ENCODE results near the gene RHD.
"Not testable (repeated sequence)": the region's sequence is repeated elsewhere in the genome, so short reads cannot be mapped to it uniquely, and the experiment has no call there.

The RHD gene

DNA sequence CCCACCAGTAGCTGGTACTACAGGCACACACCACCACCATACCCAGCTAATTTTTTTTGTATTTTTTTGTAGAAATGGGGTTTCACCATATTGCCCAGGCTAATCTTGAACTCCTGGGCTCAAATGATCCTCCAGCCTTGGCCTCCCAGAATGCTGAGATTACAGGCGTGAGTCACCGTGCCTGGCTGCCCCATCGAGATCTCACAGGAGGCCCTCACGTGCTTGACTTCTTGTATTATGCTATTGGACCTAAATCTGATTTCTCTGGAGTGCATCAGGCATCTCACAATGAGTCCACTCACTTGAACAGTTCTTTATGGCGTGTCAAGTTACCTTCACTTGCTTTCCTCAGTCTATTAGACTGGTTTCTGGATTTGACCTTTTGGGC is 15.7 kb upstream of the RHD start:
- Histone ChIP-seq H3K27ac (replicated peaks) (no peak overlapping the region), H3K27me3 (ENCODE audit: insufficient read depth, poor library complexity, severe bottlenecking) (no peaks in the 10 kb centered on the region), H3K4me3 (replicated peaks; ENCODE audit: insufficient read depth, low read length) (no peak overlapping the region)
- TF ChIP-seq, protein P1, sequence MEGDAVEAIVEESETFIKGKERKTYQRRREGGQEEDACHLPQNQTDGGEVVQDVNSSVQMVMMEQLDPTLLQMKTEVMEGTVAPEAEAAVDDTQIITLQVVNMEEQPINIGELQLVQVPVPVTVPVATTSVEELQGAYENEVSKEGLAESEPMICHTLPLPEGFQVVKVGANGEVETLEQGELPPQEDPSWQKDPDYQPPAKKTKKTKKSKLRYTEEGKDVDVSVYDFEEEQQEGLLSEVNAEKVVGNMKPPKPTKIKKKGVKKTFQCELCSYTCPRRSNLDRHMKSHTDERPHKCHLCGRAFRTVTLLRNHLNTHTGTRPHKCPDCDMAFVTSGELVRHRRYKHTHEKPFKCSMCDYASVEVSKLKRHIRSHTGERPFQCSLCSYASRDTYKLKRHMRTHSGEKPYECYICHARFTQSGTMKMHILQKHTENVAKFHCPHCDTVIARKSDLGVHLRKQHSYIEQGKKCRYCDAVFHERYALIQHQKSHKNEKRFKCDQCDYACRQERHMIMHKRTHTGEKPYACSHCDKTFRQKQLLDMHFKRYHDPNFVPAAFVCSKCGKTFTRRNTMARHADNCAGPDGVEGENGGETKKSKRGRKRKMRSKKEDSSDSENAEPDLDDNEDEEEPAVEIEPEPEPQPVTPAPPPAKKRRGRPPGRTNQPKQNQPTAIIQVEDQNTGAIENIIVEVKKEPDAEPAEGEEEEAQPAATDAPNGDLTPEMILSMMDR (IDR thresholded peaks at IDR 0.05; ENCODE audit: insufficient read depth, low read length): no peak
- TF ChIP-seq POLR2AphosphoS5 (IDR thresholded peaks at IDR 0.05; ENCODE audit: low read depth) (no peak), GABPA (IDR thresholded peaks at IDR 0.05; ENCODE audit: low read depth) (no peak), SPI1 (IDR thresholded peaks at IDR 0.05; ENCODE audit: borderline replicate concordance, low read depth) (no peak)
- TF ChIP-seq, protein P2, sequence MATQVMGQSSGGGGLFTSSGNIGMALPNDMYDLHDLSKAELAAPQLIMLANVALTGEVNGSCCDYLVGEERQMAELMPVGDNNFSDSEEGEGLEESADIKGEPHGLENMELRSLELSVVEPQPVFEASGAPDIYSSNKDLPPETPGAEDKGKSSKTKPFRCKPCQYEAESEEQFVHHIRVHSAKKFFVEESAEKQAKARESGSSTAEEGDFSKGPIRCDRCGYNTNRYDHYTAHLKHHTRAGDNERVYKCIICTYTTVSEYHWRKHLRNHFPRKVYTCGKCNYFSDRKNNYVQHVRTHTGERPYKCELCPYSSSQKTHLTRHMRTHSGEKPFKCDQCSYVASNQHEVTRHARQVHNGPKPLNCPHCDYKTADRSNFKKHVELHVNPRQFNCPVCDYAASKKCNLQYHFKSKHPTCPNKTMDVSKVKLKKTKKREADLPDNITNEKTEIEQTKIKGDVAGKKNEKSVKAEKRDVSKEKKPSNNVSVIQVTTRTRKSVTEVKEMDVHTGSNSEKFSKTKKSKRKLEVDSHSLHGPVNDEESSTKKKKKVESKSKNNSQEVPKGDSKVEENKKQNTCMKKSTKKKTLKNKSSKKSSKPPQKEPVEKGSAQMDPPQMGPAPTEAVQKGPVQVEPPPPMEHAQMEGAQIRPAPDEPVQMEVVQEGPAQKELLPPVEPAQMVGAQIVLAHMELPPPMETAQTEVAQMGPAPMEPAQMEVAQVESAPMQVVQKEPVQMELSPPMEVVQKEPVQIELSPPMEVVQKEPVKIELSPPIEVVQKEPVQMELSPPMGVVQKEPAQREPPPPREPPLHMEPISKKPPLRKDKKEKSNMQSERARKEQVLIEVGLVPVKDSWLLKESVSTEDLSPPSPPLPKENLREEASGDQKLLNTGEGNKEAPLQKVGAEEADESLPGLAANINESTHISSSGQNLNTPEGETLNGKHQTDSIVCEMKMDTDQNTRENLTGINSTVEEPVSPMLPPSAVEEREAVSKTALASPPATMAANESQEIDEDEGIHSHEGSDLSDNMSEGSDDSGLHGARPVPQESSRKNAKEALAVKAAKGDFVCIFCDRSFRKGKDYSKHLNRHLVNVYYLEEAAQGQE (IDR thresholded peaks at IDR 0.05; ENCODE audit: insufficient replicate concordance, low read depth): no peak
- DNase-seq (ENCODE audit: low read depth in 1 of 2, low spot score in 1 of 2): no peak

DNA sequence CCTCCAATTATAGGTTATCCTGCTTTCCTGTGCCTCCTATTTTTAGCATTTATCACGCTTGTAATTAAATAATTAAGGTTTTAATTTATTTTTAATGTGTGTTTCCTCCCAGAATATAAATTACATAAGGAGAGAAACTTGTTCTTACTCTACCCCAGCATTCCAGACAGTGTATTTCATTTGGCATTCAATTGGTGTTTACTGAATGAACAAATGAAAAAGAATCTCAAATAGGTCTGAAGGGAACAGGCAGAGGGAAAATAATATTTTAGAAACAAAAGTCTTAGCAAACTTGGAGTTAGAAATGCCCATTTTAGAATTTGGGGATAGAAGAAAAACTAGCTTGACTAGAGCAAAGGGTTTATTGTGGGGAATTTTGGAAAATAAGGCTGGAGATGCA is 15.1 kb upstream of the RHD start:
- TF ChIP-seq, protein P2 (IDR thresholded peaks at IDR 0.05; ENCODE audit: insufficient replicate concordance, low read depth): no peak
- TF ChIP-seq GABPA (IDR thresholded peaks at IDR 0.05; ENCODE audit: low read depth): no peak
- TF ChIP-seq SPI1 (IDR thresholded peaks at IDR 0.05; ENCODE audit: borderline replicate concordance, low read depth): no peak
- TF ChIP-seq, protein P1 (IDR thresholded peaks at IDR 0.05; ENCODE audit: insufficient read depth, low read length): no peak
- TF ChIP-seq POLR2AphosphoS5 (IDR thresholded peaks at IDR 0.05; ENCODE audit: low read depth): no peak
- Histone ChIP-seq H3K27ac (replicated peaks) (no peak overlapping the region), H3K27me3 (ENCODE audit: insufficient read depth, poor library complexity, severe bottlenecking) (no peaks in the 10 kb centered on the region), H3K4me3 (replicated peaks; ENCODE audit: insufficient read depth, low read length) (no peak overlapping the region)
- no peak for DNase-seq (ENCODE audit: low read depth in 1 of 2, low spot score in 1 of 2)

DNA sequence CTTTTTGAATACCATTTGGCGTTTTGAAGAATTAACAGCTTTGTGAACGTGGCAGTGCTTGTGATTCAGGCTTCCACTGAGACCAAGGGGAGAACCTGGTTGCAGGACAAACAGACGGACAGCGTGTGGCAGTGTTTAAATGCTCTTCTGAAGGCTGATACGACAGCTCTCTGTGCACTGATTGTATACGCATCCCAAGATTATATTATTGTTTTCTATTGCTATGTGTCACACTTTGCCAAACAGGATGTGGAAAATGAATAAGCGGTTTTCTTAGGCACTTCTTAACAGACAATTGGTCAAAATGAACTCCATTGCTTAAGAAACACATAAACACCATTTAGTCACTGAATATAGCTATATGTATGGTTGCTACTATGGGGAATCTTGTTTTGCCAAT is 12.5 kb upstream of the RHD start:
- not testable (repeated sequence) for H3K27ac ChIP-seq (replicated peaks); H3K4me3 ChIP-seq (replicated peaks; ENCODE audit: insufficient read depth, low read length); H3K27me3 ChIP-seq (ENCODE audit: insufficient read depth, poor library complexity, severe bottlenecking)
- DNase-seq (ENCODE audit: low read depth in 1 of 2, low spot score in 1 of 2): peak in 1 of 2 experiments; percentile 35

DNA sequence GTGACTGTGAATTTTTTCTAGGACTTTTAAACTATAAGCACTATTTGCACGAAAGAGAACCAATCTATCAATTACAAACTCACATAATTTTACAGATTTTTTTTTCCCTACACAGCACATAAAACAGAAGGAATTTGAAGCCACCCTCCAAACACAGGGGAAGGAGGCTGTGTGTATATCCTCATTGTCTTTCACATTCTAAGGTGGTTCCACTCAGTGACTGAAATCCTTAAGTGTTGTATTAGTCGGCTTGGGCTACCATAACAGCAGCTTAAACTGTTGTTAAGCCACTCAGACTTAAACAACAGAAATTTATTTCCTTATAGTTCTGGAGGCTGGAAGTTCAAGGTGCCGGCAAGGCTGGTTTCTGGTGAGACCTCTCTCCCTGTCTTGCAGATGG is 12.0 kb upstream of the RHD start:
- not testable (repeated sequence) for H3K4me3 ChIP-seq (replicated peaks; ENCODE audit: insufficient read depth, low read length); DNase-seq (ENCODE audit: low read depth in 1 of 2, low spot score in 1 of 2); H3K27me3 ChIP-seq (ENCODE audit: insufficient read depth, poor library complexity, severe bottlenecking); H3K27ac ChIP-seq (replicated peaks)

DNA sequence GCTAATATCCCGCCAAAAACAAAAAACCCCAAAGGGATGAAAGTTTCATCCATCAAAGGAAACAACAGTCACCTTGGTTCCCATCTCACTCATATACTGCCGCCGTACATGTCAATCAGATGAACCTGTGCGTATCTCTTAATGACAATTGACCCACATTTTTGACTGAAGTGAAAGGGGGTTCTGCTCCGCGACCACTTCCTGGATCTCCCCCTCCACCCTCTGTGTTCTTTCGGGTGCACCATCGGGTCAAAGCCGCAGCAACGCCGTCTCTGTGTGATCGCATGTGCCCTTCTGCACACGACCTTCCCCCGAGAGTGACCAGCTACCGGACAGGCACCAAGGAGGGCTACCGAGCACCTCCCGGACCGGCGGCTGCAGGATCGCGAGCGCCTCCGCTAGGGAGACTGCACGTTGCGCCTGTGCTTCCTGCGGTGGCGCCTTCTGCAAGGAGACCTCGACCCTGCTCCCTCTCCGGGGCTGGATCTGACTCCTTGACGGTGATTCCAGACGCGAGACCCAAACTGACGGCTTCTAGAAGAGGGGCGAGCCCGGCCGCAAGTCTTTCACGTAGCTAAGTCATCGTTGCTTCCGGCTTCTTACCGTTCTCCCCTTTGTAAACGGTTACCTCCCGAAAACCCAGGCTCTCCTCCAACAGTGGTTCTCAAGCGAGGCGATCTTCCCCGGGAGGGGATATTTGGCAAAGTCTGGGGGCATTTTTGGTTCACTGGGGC is 5.6 kb upstream of the RHD start:
- H3K4me3 ChIP-seq (replicated peaks; ENCODE audit: insufficient read depth, low read length): peak overlapping the region; percentile 51
- not testable (repeated sequence) for H3K27me3 ChIP-seq (ENCODE audit: insufficient read depth, poor library complexity, severe bottlenecking)
- peak overlapping the region; percentile 34; the same call in 1 of the 2 replicates for H3K27ac ChIP-seq (replicated peaks)
- peak in 1 of 2 experiments; percentile 21 for DNase-seq (ENCODE audit: low read depth in 1 of 2, low spot score in 1 of 2)

DNA sequence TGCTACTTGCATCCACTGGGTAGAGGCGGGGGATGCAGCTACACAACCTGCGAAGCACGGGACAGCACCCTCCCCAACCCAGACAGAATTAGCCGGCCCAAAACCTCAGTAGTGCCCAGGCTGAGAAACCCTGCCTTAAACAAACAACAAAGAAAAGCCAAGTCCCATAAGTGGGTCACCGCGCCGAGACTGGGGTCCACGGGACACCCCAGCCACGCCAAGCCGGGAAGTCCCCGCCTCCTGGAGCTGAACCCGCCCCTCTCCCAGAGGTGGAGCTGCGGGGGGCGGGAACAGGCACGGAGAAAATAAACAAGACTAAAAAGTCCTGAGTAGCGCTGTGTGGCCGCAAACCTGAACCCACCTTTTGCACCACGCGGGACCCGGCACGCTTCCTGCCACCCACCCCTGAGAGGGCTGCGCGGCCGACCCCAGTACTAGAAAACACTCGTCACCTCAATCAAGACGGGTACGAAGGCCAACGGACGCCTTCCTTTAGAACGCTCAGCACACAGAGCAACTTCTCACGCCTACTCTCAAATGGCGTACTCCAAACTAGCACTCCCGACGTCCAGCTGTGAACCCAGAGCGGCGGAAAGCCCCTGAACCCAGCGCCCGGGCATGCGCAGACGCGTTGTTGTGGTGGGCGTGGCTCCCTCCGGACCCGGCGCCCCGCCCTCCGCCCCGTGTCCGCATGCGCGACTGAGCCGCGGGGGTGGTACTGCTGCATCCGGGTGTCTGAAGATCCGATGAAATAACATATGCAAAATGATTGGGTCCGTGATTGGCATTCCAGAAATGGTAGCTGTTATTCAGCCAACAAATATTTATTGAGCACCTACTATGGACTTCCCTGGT is 4.8 kb upstream of the RHD start:
- Histone ChIP-seq H3K4me3 (replicated peaks; ENCODE audit: insufficient read depth, low read length) (peak overlapping the region; percentile 56), H3K27ac (replicated peaks) (0 out of 2 replicates have a peak overlapping the region, but pooled peaks have one; percentile 33)
- peak; percentile 37 to 59 for DNase-seq (ENCODE audit: low read depth in 1 of 2, low spot score in 1 of 2)
- H3K27me3 ChIP-seq (ENCODE audit: insufficient read depth, poor library complexity, severe bottlenecking): not testable (repeated sequence)

DNA sequence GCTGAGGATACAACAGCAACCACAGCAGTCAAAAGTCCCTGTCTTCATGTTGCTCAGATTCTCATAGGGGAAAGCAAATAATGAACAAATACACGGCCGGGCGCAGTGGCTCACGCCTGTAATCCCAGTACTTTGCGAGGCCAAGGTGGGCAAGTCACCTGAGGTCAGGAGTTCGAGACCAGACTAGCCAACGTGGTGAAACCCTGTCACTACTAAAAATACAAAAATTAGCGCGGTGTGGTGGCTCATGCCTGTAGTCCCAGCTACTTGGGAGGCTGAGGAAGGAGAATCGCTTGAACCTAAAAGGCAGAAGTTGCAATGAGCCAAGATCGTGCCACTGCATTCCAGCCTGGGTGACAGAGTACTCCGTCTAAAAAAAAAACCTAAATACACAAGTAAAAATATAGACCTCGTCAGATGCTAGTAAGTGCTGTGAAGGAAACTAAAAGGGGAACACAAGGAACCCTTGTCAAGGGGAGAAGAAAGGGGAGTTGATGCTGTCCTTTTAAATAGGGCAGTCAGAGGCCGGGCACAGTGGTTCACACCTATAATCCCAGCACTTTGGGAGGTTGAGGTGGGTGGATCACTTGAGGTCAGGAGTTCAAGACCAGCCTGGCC is 4.1 kb upstream of the RHD start:
- H3K27ac ChIP-seq (replicated peaks): 0 out of 2 replicates have a peak overlapping the region, but pooled peaks have one; percentile 33
- H3K4me3 ChIP-seq (replicated peaks; ENCODE audit: insufficient read depth, low read length): peak overlapping the region; percentile 56
- H3K27me3 ChIP-seq (ENCODE audit: insufficient read depth, poor library complexity, severe bottlenecking): not testable (repeated sequence)

DNA sequence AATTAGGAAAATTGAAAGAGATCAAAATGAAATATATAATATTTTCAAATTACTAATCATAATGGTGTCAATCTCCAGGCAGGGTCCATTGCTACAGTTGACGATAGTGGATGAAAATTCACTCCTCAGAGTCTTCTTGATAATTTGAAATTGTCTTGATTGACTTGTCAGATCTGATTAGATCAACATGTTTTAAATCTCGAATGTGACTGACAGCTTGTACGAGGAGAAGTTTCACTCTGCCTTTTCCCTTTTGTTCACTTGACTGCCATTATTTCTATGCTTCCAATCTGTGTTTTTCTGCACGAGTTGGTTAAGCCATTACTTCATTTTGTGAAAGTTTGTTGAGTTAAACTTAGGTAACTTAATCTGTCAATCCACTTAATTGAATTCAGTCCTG is 3.3 kb downstream of the RHD start:
- not testable (repeated sequence) for DNase-seq (ENCODE audit: low read depth in 1 of 2, low spot score in 1 of 2); H3K27me3 ChIP-seq (ENCODE audit: insufficient read depth, poor library complexity, severe bottlenecking); H3K27ac ChIP-seq (replicated peaks); H3K4me3 ChIP-seq (replicated peaks; ENCODE audit: insufficient read depth, low read length)

More for the DNA sequence above, 4.1 kb upstream of the RHD start:
- DNase-seq (ENCODE audit: low read depth in 1 of 2, low spot score in 1 of 2): not testable (repeated sequence)

Data from HL-60 (cell line).